ENCODE data around the gene CST3. TPM values are rescaled to one million over a fixed set of nuclear protein-coding genes. Genes with fewer than 3 reads are reported as not detected.

Gene CST3
- total RNA-seq, 6 donors from 2014 or later = 201 to 1,402 (median 970) TPM

DNA sequence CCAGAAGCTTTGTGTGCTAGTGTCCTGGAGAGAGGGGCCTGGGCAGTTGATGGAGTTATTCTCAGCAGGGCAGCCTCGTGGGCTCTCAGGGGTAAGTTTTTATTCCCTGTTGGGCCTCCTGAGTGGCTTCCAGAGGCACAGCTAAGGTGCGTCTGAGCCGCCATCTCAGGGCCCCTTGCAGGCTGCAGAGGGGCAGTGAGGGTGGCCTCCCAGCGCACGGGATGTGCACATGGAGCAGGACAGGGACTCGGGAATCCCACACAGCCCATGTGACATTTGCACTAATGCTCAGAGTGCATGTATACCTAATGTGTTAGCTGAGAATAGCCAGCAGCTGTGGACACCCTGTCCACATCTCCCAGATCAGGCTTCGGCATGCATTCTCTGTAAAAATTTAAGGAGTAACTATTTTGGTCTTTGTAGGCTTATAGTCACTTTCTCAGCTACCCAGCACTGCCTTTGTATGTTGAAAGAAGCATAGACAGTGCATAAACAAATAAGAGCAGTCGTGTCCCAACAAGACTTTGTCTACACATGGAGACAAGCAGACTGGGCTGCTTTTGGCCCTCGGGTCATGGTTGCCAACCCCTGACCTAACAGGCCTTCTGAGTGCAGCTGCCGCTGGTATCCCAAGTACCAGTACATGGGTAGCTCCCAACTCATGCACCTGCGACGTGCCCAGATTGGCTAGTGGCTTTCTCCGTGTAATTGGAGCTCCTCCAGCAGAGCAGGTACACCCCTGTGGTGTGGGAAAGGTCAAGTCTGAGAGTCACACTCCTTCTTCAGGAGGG, 50.8 kb downstream of the CST3 start:
- H3K4me1 ChIP-seq = no peaks in the 10 kb centered on the region
- H3K9me3 ChIP-seq = no peaks in the 10 kb centered on the region
- DNase-seq = peak in 1 of 2 donors; percentile 40
- H3K27ac ChIP-seq = no peak overlapping the region
- ATAC-seq (ENCODE audit: low FRiP score in 2 of 2) = peak in 1 of 2 donors; percentile 37
- H3K27me3 ChIP-seq = no peaks in the 10 kb centered on the region
- WGBS, 2 donors = 61 to 73% methylated on average over 7 to 13 of the region's 13 CpGs
- no peak for TF ChIP-seq POLR2A (IDR thresholded peaks at IDR 0.05)
- TF ChIP-seq POLR2AphosphoS5 (IDR thresholded peaks at IDR 0.05) = no peak
- TF ChIP-seq, protein P1, sequence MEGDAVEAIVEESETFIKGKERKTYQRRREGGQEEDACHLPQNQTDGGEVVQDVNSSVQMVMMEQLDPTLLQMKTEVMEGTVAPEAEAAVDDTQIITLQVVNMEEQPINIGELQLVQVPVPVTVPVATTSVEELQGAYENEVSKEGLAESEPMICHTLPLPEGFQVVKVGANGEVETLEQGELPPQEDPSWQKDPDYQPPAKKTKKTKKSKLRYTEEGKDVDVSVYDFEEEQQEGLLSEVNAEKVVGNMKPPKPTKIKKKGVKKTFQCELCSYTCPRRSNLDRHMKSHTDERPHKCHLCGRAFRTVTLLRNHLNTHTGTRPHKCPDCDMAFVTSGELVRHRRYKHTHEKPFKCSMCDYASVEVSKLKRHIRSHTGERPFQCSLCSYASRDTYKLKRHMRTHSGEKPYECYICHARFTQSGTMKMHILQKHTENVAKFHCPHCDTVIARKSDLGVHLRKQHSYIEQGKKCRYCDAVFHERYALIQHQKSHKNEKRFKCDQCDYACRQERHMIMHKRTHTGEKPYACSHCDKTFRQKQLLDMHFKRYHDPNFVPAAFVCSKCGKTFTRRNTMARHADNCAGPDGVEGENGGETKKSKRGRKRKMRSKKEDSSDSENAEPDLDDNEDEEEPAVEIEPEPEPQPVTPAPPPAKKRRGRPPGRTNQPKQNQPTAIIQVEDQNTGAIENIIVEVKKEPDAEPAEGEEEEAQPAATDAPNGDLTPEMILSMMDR (IDR thresholded peaks at IDR 0.05) = no peak
- TF ChIP-seq EP300 (IDR thresholded peaks at IDR 0.05) = no peak
- H3K4me3 ChIP-seq = no peak overlapping the region
- H3K36me3 ChIP-seq = no peaks in the 10 kb centered on the region

DNA sequence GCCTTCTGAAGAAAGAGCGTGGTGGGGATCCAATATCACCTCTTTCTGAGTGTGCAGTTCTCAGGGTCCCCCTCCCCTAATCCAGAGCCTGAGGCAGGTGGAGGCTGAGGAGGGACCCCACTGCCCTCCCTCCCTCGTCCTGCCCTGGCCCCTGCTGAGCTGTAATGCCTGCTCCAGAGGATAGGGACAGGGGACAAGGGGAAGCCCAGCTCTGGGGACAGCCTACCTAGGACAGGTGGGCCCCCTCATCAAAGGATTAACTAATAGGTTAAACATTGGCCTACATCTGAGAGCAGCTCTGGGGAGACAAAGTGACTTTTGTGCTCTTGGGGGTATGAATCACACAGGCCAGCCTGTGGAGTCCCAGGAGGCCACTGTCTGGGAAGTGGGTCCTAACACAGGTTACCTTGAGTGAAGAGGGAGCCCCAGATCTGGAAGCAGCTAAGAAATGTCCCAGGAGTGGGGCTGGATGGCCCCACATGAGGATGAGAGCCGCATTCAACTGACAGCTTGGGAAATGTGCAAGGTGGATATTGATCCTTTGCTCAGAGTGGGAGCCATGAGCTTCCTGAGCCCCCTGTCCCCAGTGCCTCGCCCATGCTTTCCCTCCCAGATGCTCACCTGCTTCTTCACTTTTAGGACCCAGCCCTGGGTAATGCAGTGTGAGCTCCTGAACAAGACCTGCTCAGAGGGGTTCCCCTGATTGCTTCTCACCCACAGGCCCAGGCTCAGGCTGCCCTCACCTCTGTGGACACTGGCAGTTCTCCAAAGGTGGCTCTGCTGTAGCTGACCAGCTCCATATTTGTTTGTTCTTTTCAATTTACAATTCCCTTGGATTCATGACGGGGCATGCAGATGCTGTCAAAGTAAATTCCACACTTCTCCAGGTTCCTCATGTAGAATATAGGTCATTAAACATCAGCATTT, 51.7 kb downstream of the CST3 start:
- DNase-seq = peak in 1 of 2 donors; percentile 7
- WGBS, 2 donors = 63 to 85% methylated on average over 5 of the region's 5 CpGs
- Histone ChIP-seq H3K4me3 (no peak overlapping the region), H3K27ac (no peak overlapping the region), H3K27me3 (no peaks in the 10 kb centered on the region), H3K4me1 (no peaks in the 10 kb centered on the region), H3K9me3 (no peaks in the 10 kb centered on the region), H3K36me3 (no peaks in the 10 kb centered on the region)
- ATAC-seq (ENCODE audit: low FRiP score in 2 of 2) = peak in 1 of 2 donors; percentile 40
- TF ChIP-seq POLR2A (IDR thresholded peaks at IDR 0.05) = no peak
- TF ChIP-seq, protein P1 (IDR thresholded peaks at IDR 0.05) = no peak
- TF ChIP-seq EP300 (IDR thresholded peaks at IDR 0.05) = no peak
- TF ChIP-seq POLR2AphosphoS5 (IDR thresholded peaks at IDR 0.05) = no peak

DNA sequence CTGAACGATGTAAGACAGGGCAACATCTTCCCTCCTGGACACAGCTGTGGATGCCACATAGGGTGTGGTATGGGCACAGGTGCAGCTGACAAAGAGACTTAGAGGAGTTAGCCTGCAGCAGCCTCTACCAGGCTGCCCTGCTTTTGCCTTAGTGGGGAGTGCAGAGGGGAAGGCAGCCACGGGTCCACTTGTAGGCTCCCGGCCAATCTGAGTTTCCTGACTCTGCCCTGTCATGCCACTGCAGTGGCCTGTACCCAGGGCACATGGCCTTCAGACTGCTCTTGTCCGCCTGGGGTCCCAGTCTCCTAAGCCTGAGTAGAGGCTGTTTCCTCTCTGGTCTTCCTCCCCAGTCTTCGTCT, 52.3 kb downstream of the CST3 start:
- 74 to 76% methylated on average over 4 to 5 of the region's 5 CpGs for WGBS, 2 donors
- no peak overlapping the region for H3K4me3 ChIP-seq
- no peaks in the 10 kb centered on the region for H3K27me3 ChIP-seq
- no peak overlapping the region for H3K27ac ChIP-seq
- no peaks in the 10 kb centered on the region for H3K4me1 ChIP-seq
- no peaks in the 10 kb centered on the region for H3K36me3 ChIP-seq
- no peak for TF ChIP-seq EP300 (IDR thresholded peaks at IDR 0.05)
- TF ChIP-seq, protein P1 (IDR thresholded peaks at IDR 0.05) = no peak
- no peak for TF ChIP-seq POLR2A (IDR thresholded peaks at IDR 0.05)
- TF ChIP-seq POLR2AphosphoS5 (IDR thresholded peaks at IDR 0.05) = no peak
- H3K9me3 ChIP-seq = no peaks in the 10 kb centered on the region
- DNase-seq (no peak), ATAC-seq (ENCODE audit: low FRiP score in 2 of 2) (no peak)

DNA sequence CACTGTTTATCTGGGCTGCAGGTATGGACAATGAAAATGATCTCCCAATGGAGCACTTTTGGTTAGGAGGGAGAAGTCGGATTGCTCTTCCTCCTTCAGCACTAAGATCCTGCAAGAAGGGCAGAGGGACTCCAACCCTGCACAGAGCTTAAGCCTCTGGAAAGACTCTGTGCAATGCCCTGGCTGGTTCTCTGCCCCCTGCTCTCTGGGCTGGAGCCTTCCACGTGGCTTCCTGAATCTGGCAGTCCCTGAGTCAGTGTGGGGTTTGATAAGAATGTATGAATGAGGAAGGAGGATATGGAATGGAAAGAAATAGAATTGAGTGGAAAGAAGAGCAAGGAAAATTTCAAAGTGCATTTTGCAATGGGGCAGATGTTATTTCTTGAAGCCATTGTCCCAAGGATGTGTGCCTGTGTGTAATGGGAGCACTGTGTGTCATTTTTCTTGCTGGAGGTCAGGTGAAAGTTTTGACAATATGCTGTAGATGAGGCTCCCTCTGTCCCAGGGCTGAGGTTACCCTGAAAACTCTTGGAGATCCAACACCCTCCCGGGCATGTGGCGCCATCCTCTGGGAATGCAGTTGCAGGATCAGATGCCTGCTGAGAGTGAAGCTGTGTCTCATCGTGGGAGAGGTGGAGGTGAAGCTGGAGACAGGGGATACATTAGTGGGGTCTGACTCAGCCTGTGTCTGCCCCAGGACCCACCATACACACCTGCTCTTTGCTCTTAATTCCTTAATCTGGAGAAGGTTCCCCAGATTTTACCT, 53.1 kb downstream of the CST3 start:
- Histone ChIP-seq H3K4me1 (no peaks in the 10 kb centered on the region), H3K36me3 (no peaks in the 10 kb centered on the region), H3K4me3 (no peak overlapping the region), H3K9me3 (no peaks in the 10 kb centered on the region), H3K27me3 (no peaks in the 10 kb centered on the region), H3K27ac (no peak overlapping the region)
- TF ChIP-seq EP300 (IDR thresholded peaks at IDR 0.05) = no peak
- TF ChIP-seq, protein P1 (IDR thresholded peaks at IDR 0.05) = no peak
- TF ChIP-seq POLR2AphosphoS5 (IDR thresholded peaks at IDR 0.05) = no peak
- TF ChIP-seq POLR2A (IDR thresholded peaks at IDR 0.05) = no peak
- ATAC-seq (ENCODE audit: low FRiP score in 2 of 2) (no peak), DNase-seq (no peak)
- 56 to 61% methylated on average over 5 of the region's 5 CpGs for WGBS, 2 donors

Other genes starting within 250 kb of the CST3 start
- gene NAPB, start 216.5 kb downstream of the CST3 start, total RNA-seq = 10 to 100 TPM in 5 of 6 donors, 1 to 10 TPM in 1; 9.7 to 27.7 (median 11.1) TPM
- gene CSTL1, start 198.3 kb downstream of the CST3 start, total RNA-seq = not detected
- gene CST11, start 185.1 kb downstream of the CST3 start, total RNA-seq = not detected
- gene CST8, start 146.8 kb downstream of the CST3 start, total RNA-seq = not detected
- not detected for gene CST9L, start 69.5 kb downstream of the CST3 start, total RNA-seq
- not detected for gene CST9, start 32.0 kb downstream of the CST3 start, total RNA-seq
- gene CST4, start 51.1 kb upstream of the CST3 start, total RNA-seq = not detected
- gene CST1, start 113.0 kb upstream of the CST3 start, total RNA-seq = not detected
- under 1 TPM in 3 of 6 donors, not detected in 3; 0.29 to 0.98 (median 0.47) TPM for gene CST2, start 188.8 kb upstream of the CST3 start, total RNA-seq
- 1 to 10 TPM in 2 of 6 donors, under 1 TPM in 1, not detected in 3; 0.81 to 1.7 (median 1.1) TPM for gene CST5, start 241.8 kb upstream of the CST3 start, total RNA-seq